ENCODE data around the gene SEC14L1.

SEC14L1 gene

DNA sequence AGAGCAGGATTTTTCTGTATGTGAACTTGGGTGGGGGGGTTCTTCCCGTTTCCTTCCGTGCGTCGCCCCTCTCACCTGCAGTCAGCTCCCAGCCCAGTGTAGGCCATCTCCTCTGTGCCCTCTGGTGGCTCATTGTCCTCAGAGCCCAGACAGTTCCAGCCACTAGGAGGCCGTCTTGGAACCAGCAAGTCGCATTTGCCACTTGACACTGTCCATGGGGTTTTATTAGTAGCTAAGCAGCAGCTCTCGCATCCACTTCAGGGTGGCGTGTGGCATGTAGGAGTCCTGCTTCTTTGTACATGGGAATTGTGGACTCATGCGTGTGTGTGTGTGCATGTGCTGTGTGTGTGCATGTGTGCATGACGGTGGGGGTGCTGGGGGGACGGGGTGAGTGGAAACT is 74.0 kb downstream of the SEC14L1 start:
- peak in 9 of 14 donors; percentile 10 to 80 (median 30) for DNase-seq

DNA sequence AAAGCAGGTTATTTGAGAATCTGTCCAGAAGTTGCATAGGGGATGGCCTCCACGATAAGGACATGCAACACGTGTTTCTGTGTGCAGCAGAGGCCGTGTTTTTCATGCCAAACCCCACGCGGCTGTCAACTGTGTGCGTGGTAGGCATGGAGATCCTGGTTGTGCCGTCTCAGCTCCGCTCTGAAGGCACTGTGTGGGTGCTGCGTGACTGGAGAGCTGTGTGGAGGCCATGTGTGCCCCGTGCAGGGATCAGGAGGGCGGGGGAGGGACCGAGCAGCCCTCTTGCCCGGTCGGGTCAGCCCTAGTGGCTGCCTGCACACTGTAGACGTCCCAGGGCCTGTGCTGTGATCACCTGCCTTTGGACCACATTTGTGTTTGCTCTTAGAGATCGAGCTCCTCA is 74.5 kb downstream of the SEC14L1 start:
- no peak for DNase-seq

DNA sequence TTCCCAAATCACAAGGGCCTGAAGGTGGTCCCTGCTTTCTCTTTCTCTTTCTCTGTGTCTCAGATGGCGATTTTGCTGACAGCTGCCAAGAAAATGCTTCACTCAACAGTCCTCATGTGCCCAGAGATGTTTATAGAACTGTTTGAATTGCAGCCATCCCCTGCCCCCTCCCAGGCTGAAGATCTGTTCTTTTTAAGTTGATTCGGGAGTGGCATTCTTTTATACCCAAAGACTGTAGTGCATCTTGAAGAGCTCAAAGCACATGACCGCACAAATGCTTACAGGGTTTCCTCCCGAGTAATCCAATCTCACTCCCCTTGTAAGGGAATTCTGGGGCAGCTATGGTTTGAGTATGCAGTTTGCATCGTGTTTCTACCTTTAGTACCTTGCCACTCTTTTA is 75.7 kb downstream of the SEC14L1 start:
- peak in 1 of 14 donors; percentile 38 for DNase-seq

- no peak for DNase-seq
These were observed 76.4 kb downstream of the SEC14L1 start for GRCh38 chr17:77217123-77217522.

DNA sequence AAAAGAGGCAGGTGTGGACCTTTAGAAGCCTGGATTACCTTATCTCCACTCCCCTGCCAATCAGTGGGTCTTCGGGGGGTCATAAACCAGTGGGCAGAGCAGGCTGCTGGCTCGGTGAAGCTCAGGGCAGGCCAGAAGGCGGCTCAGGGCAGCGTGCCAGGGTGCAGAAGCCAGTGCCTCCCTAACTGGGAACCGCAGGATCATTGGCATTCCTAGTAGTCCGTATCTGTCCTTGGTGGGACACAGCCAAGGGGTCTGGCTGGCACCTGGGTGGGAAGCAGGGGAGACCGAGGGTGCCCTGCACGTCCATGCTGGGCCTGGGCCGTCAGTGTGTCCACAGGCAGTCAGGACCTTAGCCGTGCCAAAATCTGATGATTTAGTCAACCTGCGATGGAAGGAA is 76.8 kb downstream of the SEC14L1 start:
- DNase-seq = peak in 2 of 14 donors; percentile 11 to 80

DNA sequence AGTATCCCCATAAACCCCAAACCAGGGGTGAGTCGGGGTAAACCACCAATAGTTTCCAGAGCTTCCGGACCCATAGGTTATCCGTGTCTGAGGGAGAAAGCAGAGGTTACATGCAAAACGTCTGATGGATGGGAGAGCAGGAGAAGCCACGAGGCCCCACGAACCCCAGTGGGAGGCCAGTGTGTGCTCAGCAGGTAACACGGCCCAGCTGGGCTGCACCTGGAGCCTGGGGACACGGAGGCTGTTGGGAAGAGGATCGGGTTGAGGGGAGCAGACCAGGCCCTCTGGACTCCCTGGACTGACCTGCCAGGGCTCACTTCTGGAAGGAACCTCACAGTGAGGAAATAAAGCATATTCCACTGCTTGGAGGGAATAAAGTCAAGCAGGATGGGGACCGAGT is 78.1 kb downstream of the SEC14L1 start:
- no peak for DNase-seq

DNA sequence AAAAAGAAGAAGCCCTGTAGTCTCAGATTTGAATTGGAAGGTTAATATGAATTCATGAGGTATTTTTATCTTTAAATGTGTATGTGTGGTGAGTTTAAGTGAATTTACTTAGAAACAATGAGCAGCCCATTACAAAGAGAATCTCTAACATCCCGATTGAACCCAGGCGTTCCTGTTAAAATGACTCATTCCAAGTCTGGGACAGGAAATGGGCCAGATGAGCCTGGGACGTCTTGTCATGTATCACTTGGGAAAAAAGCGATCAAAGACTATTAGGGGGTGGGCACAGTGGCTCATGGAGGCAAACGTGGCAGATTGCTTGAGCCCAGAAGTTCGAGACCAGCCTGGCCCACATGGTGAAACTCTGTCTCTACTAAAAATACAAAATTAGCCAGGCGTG is 81.6 kb downstream of the SEC14L1 start:
- DNase-seq = no peak

DNA sequence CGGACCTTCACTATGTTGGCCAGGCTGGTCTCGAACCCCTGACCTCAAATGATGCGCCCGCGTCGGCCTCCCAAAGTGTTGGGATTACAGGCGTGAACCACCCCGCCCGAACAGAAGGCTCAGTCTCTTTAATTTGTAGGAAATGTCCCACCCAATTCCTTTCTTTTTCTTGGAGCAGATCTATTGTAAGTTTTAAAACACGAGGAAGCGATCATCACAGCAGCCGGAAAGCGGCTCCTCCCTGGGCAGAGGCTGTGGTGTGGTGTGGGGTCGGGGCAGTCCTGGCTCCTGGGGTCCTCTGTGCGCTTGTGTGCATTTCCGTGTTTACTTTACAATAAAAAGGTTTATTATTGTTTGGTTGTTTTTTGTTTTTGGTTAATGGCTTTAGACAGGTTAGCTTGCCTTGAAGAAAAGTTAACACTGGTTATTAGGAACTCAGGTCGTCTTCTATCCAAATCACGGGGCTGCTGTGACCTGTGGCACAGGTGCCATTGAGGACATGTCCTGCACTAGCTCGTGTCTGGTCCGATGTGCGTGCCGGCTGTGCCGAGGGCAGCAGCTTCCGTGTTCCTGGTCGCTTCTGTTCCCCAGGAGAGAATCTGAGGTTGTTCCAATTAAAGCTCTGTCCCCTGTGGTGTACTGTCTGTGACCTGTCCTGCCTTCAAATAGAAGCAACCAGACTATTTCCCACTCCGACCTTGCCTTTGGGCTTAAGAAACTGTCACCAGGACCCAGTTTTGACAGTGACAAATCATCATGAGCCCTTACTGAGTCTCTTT is 83.1 kb downstream of the SEC14L1 start:
- peak in 1 of 14 donors; percentile 33 for DNase-seq

- no peak for DNase-seq
These were observed 84.5 kb downstream of the SEC14L1 start for GRCh38 chr17:77225265-77225664.

- DNase-seq = peak in 1 of 14 donors; percentile 27
These were observed 86.9 kb downstream of the SEC14L1 start for GRCh38 chr17:77227461-77228240.

GRCh38 chr17:77228241-77228752 is 87.5 kb downstream of the SEC14L1 start:
- no peak for DNase-seq

- DNase-seq = no peak
These were observed 88.0 kb downstream of the SEC14L1 start for GRCh38 chr17:77228816-77229215.

DNA sequence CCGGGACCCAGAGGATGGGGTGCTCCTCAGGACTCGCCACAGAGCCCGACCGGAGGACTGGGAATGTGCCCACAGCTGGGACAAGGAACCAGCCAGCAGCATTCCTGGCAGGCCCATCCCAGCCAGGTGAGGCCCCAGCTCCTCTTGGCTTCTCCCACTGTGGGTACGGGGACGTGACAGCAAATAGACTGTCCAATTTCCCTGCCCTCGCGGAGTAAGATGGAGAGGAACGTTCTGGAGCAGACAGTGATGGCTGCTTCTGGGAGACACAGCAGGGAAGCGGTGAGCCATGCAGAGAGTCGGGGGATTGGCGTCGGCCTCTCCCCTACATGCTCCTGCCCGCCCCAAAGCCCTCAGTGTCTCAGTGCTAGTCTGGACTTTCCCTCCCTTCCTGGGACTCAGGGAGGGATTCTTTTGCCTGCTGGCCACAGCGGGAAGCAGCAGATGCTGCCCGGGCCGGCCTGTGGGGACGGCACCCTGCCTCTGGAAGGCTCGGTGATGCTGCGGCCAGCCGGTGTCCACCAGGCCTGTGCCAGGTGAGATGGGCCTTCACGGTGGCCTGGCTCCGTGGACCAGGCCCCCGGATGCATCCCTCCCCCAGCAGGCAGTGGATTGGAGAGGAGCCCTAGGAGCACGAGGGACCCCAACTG is 89.1 kb downstream of the SEC14L1 start:
- no peak for DNase-seq

DNA sequence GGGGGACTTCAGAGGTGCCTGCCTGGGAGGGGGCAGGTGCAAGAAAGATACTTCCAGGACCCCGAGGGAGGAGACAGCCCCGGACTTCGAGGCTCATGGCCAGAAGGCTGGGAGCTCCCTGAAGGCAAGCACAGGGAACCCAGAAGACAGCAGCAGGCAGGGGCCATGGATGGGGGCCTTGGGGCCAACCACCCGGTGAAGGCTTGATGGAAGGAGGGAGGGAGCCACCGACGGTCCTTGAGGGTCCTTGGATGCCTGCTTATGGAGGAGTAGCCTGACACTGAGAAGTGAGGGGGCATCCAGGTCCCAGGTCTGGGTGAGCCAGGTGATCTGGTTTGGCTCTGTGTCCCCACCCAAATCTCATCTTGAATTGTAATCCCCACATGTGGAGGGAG is 89.7 kb downstream of the SEC14L1 start:
- no peak for DNase-seq

GRCh38 chr17:77231076-77231871 is 90.5 kb downstream of the SEC14L1 start:
- no peak for DNase-seq

DNA sequence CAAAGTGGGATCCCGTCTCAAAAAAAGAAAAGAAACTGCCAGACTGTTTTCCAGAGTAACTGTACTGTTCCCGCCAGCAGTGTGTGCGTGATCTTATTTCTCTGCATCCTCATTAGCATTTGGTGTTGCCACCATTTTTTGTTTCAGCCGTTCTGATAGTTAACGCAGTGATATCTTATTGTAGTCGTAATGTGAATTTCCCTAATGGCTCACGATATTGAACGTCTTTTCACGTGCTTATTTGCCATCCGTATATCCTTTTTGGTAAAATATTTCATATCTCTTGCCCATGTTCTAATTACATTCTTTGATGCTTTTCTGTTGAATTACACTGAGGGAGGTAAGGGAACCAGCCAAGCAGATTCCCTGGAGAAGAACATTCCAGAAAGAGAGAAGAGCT is 92.4 kb downstream of the SEC14L1 start:
- no peak for DNase-seq

DNA sequence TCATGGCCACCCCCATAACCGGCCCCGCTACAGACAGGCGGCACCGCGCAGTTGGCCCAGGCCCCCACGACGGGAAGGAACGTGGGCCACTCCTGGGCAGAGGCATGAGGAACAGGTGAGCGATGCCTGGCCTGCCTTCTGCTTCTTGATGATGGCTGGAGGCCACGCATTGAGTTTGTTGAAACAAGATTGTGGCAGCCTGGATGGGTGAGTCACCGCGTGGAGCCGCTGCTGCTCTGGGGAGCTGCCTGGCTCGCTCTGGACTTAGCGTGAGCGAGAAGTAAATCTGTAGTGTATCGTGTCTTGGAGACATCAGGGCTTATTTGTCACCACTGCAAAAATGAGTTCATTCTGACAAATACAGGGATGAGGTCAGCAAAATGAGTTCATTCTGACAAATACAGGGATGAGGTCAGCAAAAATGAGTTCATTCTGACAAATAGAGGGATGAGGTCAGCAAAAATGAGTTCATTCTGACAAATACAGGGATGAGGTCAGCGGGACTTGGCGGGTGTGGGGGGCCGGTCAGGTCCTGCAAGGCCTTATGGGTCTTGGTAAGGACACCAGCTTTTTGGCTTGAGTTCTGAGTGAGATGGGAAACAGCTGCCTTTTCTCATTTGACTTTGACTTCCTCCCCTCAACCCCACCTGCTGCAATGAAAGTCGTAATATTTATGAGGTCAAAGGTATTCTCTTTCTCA is 93.0 kb downstream of the SEC14L1 start:
- DNase-seq = no peak

DNA sequence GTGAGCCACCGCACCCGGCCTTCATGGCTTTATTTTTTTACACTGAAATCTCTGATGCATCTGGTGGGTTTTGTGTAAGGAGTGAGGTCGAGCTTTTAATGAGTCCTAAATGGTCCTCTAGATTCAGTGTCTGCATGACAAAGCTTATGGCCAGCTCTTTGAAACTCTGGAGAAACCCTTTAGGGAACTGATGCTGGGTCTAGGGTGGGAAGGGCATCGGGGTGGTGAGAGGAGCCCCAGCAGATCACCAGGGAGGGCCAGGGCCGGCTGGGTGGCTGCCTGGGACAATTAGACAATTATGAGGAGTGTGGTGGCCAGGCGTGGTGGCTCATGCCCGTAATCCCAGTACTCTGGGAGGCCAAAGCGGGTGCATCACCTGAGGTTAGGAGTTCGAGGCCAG is 93.9 kb downstream of the SEC14L1 start:
- no peak for DNase-seq

DNA sequence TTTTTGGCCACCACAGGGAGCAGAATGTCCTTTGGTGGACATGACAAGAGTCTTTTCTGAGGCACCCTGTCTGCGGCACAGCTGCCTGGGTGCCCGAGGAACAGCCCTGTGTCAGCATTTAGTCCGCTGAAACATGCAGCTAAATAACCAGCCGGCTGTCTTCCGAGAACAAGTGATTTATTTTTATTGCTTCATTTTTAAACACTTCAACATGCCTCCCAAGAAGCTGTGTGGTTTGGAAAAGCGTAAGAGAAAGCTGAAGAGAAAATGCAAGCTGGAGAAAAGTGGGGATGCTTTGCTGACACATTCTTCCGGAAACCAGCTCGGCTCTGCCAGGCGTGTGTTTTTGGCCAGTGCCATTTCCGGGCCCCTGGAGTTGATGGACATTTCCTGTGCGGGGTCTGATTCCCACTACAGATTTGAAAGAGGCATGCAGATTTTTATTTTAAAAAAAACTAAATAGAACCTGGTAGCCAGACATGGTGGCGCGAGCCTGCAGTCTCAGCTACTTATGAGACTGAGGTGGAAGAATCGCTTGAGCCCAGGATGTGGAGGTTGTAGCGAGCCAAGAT is 94.7 kb downstream of the SEC14L1 start:
- DNase-seq = peak in 5 of 14 donors; percentile 6 to 51 (median 32)

DNA sequence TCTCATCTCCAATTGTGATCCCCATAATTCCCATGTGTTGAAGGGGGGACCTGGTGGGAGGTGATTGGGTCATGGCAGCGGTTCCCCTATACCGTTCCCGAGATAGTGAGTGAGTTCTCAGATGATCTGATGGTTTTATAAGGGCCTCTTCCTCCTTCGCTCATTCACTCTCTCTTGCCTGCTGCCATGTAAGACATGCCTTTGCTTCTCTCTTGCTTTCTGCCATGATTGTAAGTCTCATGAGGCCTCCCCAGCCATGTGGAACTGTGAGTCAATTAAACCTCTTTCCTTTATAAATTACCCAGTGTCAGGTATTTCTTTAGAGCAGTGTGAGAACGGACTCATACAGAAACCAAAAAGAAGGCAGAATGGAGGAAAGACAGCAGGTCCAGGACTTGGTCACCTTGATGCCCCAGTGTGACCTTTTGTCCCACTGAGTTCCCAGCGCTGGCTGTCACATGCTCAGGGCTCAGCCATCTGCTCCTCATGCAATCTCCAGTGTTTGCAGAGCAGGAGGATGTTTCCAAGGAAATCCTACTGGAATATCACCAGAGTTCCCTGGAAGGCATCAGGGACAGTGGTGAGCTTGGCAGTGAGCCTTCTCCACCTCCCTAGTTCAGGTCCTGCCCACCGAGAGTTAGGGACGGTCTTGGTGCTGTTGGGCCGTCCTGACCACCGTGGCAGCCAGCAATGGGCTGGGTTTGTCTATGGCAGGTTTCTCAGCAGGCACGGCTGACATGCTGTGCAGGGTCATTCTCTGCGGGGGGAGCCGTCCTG is 96.7 kb downstream of the SEC14L1 start:
- no peak for DNase-seq

Measured in C1 segment of cervical spinal cord (tissue), 14 donors.